NCI-H345 (cell line): Measurements from ENCODE around the gene FABP7.
"Not testable (repeated sequence)": the region's sequence is repeated elsewhere in the genome, so short reads cannot be mapped to it uniquely, and the experiment has no call there.

ENCODE experiments used
- DNase-seq: peaks from one replicate; lab custom pipeline; 2025; lab: John Stamatoyannopoulos, UW

The FABP7 gene

GRCh38 chr6:122779667-122780066 is at the start of gene FABP7:
Gene FABP7, plus strand, starts transcription at chr6:122779716. Its CDS starts 79 bp downstream, at chr6:122779795.
- DNase-seq, result peak; percentile 37

GRCh38 chr6:122730334-122730733 is 49.2 kb upstream of the FABP7 start:
- no peak for DNase-seq

GRCh38 chr6:122730775-122731386 is 48.6 kb upstream of the FABP7 start:
- DNase-seq, result peak; percentile 72

- peak; percentile 12 for DNase-seq
These were observed 46.3 kb upstream of the FABP7 start for GRCh38 chr6:122733259-122733658.

GRCh38 chr6:122734529-122735395 is 44.8 kb upstream of the FABP7 start:
- DNase-seq, result peak; percentile 18

- DNase-seq, result peak; percentile 93
These were observed 43.9 kb upstream of the FABP7 start for GRCh38 chr6:122735582-122735981.

- DNase-seq, result peak; percentile 84
These were observed 43.4 kb upstream of the FABP7 start for GRCh38 chr6:122736163-122736562.

- no peak for DNase-seq
These were observed 42.9 kb upstream of the FABP7 start for GRCh38 chr6:122736616-122737015.

GRCh38 chr6:122740091-122740490 is 39.4 kb upstream of the FABP7 start:
- DNase-seq, result no peak

- no peak for DNase-seq
These were observed 38.6 kb upstream of the FABP7 start for GRCh38 chr6:122740936-122741335.

- peak; percentile 20 for DNase-seq
These were observed 35.3 kb upstream of the FABP7 start for GRCh38 chr6:122744247-122744646.

GRCh38 chr6:122744856-122745255 is 34.7 kb upstream of the FABP7 start:
- peak; percentile 85 for DNase-seq

- DNase-seq, result no peak
These were observed 32.8 kb upstream of the FABP7 start for GRCh38 chr6:122746688-122747087.

- no peak for DNase-seq
These were observed 31.9 kb upstream of the FABP7 start for GRCh38 chr6:122747573-122747972.

GRCh38 chr6:122748945-122749344 is 30.6 kb upstream of the FABP7 start:
- not testable (repeated sequence) for DNase-seq

- DNase-seq, result peak; percentile 13
These were observed 30.0 kb upstream of the FABP7 start for GRCh38 chr6:122749451-122750050.

GRCh38 chr6:122751326-122751725 is 28.2 kb upstream of the FABP7 start:
- DNase-seq, result no peak

GRCh38 chr6:122752459-122752858 is 27.1 kb upstream of the FABP7 start:
- no peak for DNase-seq

- no peak for DNase-seq
These were observed 26.4 kb upstream of the FABP7 start for GRCh38 chr6:122753000-122753687.

- DNase-seq, result no peak
These were observed 25.8 kb upstream of the FABP7 start for GRCh38 chr6:122753688-122754056.

- DNase-seq, result no peak
These were observed 25.3 kb upstream of the FABP7 start for GRCh38 chr6:122754191-122754731.

GRCh38 chr6:122755901-122756300 is 23.6 kb upstream of the FABP7 start:
- peak; percentile 74 for DNase-seq
